Midbrain (tissue), 1 donor: ENCODE results near the gene SDCBP2.
A peak's percentile ranks its signal among the peaks of the same experiment; 100 is the strongest.

Experiments
- DNase-seq: peaks from one replicate; lab custom pipeline; 2025; lab: John Stamatoyannopoulos, UW

SDCBP2 gene

GRCh38 chr20:1296117-1296610 lies 32.8 kb downstream of the SDCBP2 start:
- DNase-seq, result no peak

- DNase-seq, result no peak
Observed at GRCh38 chr20:1295276-1295930, 33.5 kb downstream of the SDCBP2 start.

- DNase-seq, result no peak
Observed at GRCh38 chr20:1294497-1294896, 34.4 kb downstream of the SDCBP2 start.

- DNase-seq, result no peak
Observed at GRCh38 chr20:1293641-1294379, 35.1 kb downstream of the SDCBP2 start.

GRCh38 chr20:1292620-1293019 lies 36.3 kb downstream of the SDCBP2 start:
- DNase-seq, result no peak

- DNase-seq, result no peak
Observed at GRCh38 chr20:1291191-1291741, 37.7 kb downstream of the SDCBP2 start.

GRCh38 chr20:1287787-1288569 lies 41.0 kb downstream of the SDCBP2 start:
- no peak for DNase-seq

- no peak for DNase-seq
Observed at GRCh38 chr20:1287306-1287705, 41.6 kb downstream of the SDCBP2 start.

GRCh38 chr20:1286267-1287024 lies 42.5 kb downstream of the SDCBP2 start:
- no peak for DNase-seq

GRCh38 chr20:1283522-1284510 lies 45.1 kb downstream of the SDCBP2 start:
- no peak for DNase-seq

GRCh38 chr20:1282966-1283365 lies 46.0 kb downstream of the SDCBP2 start:
- no peak for DNase-seq

- DNase-seq, result peak; percentile 10
Observed at GRCh38 chr20:1281279-1282057, 47.5 kb downstream of the SDCBP2 start.

GRCh38 chr20:1280195-1281102 lies 48.5 kb downstream of the SDCBP2 start:
- DNase-seq, result no peak

GRCh38 chr20:1278993-1279392 lies 49.9 kb downstream of the SDCBP2 start:
- no peak for DNase-seq

GRCh38 chr20:1277529-1278322 lies 51.2 kb downstream of the SDCBP2 start:
- DNase-seq, result no peak

- no peak for DNase-seq
Observed at GRCh38 chr20:1275919-1276318, 53.0 kb downstream of the SDCBP2 start.

GRCh38 chr20:1274485-1275311 lies 54.2 kb downstream of the SDCBP2 start:
- no peak for DNase-seq
